Mammary epithelial cell (primary cell): ENCODE measurements around the gene IFT80.
"Not testable (repeated sequence)": the region's sequence is repeated elsewhere in the genome, so short reads cannot be mapped to it uniquely, and the experiment has no call there.

Experiments
- CTCF ChIP-seq, 2 donors: IDR thresholded peaks in 1 of 2; conservative IDR thresholded peaks in 1 of 2; 2 replicates each; pipeline ENCODE4 v1.5.1; 2011 to 2012; ENCODE audit warnings: inconsistent platforms in 2 of 2, low read length in 2 of 2, mild to moderate bottlenecking in 2 of 2, control low read depth in 1 of 2, low read depth in 1 of 2; ENCODE audit not compliant: insufficient read depth in 1 of 2; ENCODE audit errors: extremely low read depth in 1 of 2
- EZH2 ChIP-seq: IDR thresholded peaks from 2 replicates; pipeline ENCODE4 v1.6.1; 2012; ENCODE audit warnings: low read length, inconsistent platforms, borderline replicate concordance

GRCh38 chr3:160240719-160241118 lies 158.3 kb downstream of the IFT80 start:
- not testable (repeated sequence) for TF ChIP-seq CTCF (conservative IDR thresholded peaks at IDR 0.05 in 1 of 2, IDR thresholded peaks at IDR 0.05 in 1 of 2; ENCODE audit: extremely low read depth in 1 of 2, insufficient read depth in 1 of 2, low read depth in 1 of 2, low read length in 2 of 2); EZH2
